ENCODE measurements around the gene SMIM15.

DNA sequence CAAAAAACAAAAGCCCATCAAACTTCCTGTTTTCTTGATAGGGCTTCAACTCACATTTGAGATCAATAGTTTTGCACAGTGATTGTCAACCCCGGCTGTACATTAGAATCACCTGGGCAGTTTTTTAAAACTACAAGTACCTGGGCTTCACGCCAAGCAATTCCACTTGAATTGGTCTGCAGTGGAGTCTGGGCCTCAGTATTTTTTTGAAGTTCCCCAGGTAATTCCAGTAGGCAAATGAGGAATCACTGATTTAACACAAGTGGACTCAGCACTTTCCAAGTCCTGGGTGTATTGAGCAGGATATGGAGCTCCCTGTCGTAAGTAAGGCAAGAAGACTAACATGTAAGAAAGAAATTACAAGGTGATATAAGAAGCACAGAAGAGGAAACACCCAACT lies 14.8 kb upstream of the SMIM15 start:
- TF ChIP-seq, protein P1, sequence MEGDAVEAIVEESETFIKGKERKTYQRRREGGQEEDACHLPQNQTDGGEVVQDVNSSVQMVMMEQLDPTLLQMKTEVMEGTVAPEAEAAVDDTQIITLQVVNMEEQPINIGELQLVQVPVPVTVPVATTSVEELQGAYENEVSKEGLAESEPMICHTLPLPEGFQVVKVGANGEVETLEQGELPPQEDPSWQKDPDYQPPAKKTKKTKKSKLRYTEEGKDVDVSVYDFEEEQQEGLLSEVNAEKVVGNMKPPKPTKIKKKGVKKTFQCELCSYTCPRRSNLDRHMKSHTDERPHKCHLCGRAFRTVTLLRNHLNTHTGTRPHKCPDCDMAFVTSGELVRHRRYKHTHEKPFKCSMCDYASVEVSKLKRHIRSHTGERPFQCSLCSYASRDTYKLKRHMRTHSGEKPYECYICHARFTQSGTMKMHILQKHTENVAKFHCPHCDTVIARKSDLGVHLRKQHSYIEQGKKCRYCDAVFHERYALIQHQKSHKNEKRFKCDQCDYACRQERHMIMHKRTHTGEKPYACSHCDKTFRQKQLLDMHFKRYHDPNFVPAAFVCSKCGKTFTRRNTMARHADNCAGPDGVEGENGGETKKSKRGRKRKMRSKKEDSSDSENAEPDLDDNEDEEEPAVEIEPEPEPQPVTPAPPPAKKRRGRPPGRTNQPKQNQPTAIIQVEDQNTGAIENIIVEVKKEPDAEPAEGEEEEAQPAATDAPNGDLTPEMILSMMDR (IDR thresholded peaks at IDR 0.05) = no peak
- no peak for TF ChIP-seq POLR2A (IDR thresholded peaks at IDR 0.05)

Measured in right lobe of liver (tissue), 4 donors.